ENCODE data around the gene PHF2.

The PHF2 gene

GRCh38 chr9:93567271-93567959, 9.0 kb upstream of the PHF2 start:
- DNase-seq: peak in 5 of 56 donors; percentile 26 to 63 (median 44)

- DNase-seq: no peak
These were observed 8.2 kb upstream of the PHF2 start for GRCh38 chr9:93568169-93568568.

- DNase-seq: no peak
These were observed 6.7 kb upstream of the PHF2 start for GRCh38 chr9:93569621-93570174.

GRCh38 chr9:93572221-93572620, 4.2 kb upstream of the PHF2 start:
- no peak for DNase-seq

- DNase-seq: no peak
These were observed 3.5 kb upstream of the PHF2 start for GRCh38 chr9:93572636-93573515.

- no peak for DNase-seq
These were observed 2.9 kb upstream of the PHF2 start for GRCh38 chr9:93573516-93573828.

- no peak for DNase-seq
These were observed 2.1 kb upstream of the PHF2 start for GRCh38 chr9:93574091-93574899.

GRCh38 chr9:93574900-93575795, 1.2 kb upstream of the PHF2 start:
- no peak for DNase-seq

GRCh38 chr9:93575796-93576257, 557 bp upstream of the PHF2 start:
- DNase-seq: peak in 21 of 56 donors; percentile 21 to 72 (median 51)

GRCh38 chr9:93577078-93577974, 942 bp downstream of the PHF2 start:
- DNase-seq: peak in 6 of 56 donors; percentile 16 to 39 (median 22)

- DNase-seq: peak in 1 of 56 donors; percentile 20
These were observed 1.7 kb downstream of the PHF2 start for GRCh38 chr9:93577975-93578682.

- no peak for DNase-seq
These were observed 2.5 kb downstream of the PHF2 start for GRCh38 chr9:93578844-93579243.

GRCh38 chr9:93579711-93580516, 3.5 kb downstream of the PHF2 start:
- no peak for DNase-seq

- DNase-seq: no peak
These were observed 4.4 kb downstream of the PHF2 start for GRCh38 chr9:93580654-93581380.

GRCh38 chr9:93582115-93582514, 5.7 kb downstream of the PHF2 start:
- DNase-seq: no peak

- no peak for DNase-seq
These were observed 6.2 kb downstream of the PHF2 start for GRCh38 chr9:93582550-93582949.

- DNase-seq: no peak
These were observed 8.9 kb downstream of the PHF2 start for GRCh38 chr9:93585259-93585658.

Measured in nucleus accumbens (tissue), 56 donors.